RWPE1 (cell line): Measurements from ENCODE around the gene FHOD3.

ENCODE experiments used
- CTCF ChIA-PET: fragments of 350-600 bp; sonication (Branson Sonifier 250); formaldehyde crosslinking; extraction: SDS; loops from one replicate; lab custom pipeline; 2021; lab: Yijun Ruan, JAX
- POLR2A ChIA-PET: fragments of 400-600 bp; formaldehyde crosslinking; extraction: SDS; loops from one replicate; lab custom pipeline; 2020; ENCODE audit warnings: antibody characterized with exemption; ENCODE audit not compliant: low non-redundant PET; lab: Yijun Ruan, JAX
- DNase-seq: peaks from one replicate; pipeline ENCODE4 v3.0.0; 2012; ENCODE audit warnings: low spot score
- H3K27ac ChIP-seq: fragments of 450-650 bp; 2 replicates; pipeline ENCODE4 v1.5.1; 2017
- CTCF ChIP-seq: fragments of 450-650 bp; conservative IDR thresholded peaks from 2 replicates; pipeline ENCODE4 v1.5.1; 2017; ENCODE audit warnings: low read depth, mild to moderate bottlenecking

The FHOD3 gene

GRCh38 chr18:36451454-36452251 lies 154.1 kb downstream of the FHOD3 start:
- ChIA-PET POLR2A (no interaction called here), CTCF (no interaction called here)
- TF ChIP-seq CTCF = no peak
- DNase-seq = peak; percentile 2
- no peak overlapping the region for H3K27ac ChIP-seq

GRCh38 chr18:36454245-36454644 lies 156.7 kb downstream of the FHOD3 start:
- POLR2A ChIA-PET = no interaction called here
- CTCF ChIA-PET = interaction anchor here (0.6 kb wide), 1 partner anchor 157 kb away, joined by 3 read pairs; no protein-coding TSS in a partner anchor

GRCh38 chr18:36454848-36455458 lies 157.4 kb downstream of the FHOD3 start:
- ChIA-PET CTCF (interaction anchor here (0.6 kb wide), 1 partner anchor 158 kb away, joined by 3 read pairs; no protein-coding TSS in a partner anchor), POLR2A (no interaction called here)

More at GRCh38 chr18:36454245-36454644, 156.7 kb downstream of the FHOD3 start:
- no peak overlapping the region for H3K27ac ChIP-seq
- TF ChIP-seq CTCF = no peak
- peak; percentile 30 for DNase-seq

GRCh38 chr18:36455931-36456330 lies 158.4 kb downstream of the FHOD3 start:
- TF ChIP-seq CTCF = no peak
- ChIA-PET CTCF (no interaction called here), POLR2A (no interaction called here)
- no peak for DNase-seq
- H3K27ac ChIP-seq = no peak overlapping the region

More at GRCh38 chr18:36454848-36455458, 157.4 kb downstream of the FHOD3 start:
- DNase-seq = no peak
- TF ChIP-seq CTCF = no peak
- no peak overlapping the region for H3K27ac ChIP-seq

- H3K27ac ChIP-seq = no peak overlapping the region
- ChIA-PET POLR2A (no interaction called here), CTCF (interaction anchor here (0.7 kb wide), 1 partner anchor 1106 kb away, joined by 3 read pairs; no protein-coding TSS in a partner anchor)
- no peak for DNase-seq
- TF ChIP-seq CTCF = no peak
These were observed 159.1 kb downstream of the FHOD3 start for GRCh38 chr18:36456622-36457021.

GRCh38 chr18:36457683-36458082 lies 160.2 kb downstream of the FHOD3 start:
- no peak for TF ChIP-seq CTCF
- no peak for DNase-seq
- no peak overlapping the region for H3K27ac ChIP-seq
- CTCF ChIA-PET = no interaction called here
- POLR2A ChIA-PET = no interaction called here
